ENCODE results near the gene MACROD2.

Gene MACROD2

GRCh38 chr20:15018966-15019365 is 1023.6 kb downstream of the MACROD2 start:
- no peaks in the 10 kb centered on the region for H3K27me3 ChIP-seq (ENCODE audit: insufficient read depth, insufficient read length)
- no peak overlapping the region for H3K9ac ChIP-seq (ENCODE audit: insufficient read length, low read depth)
- no peak for DNase-seq (ENCODE audit: low read depth, low spot score)
- H3K4me1 ChIP-seq (ENCODE audit: insufficient read depth, insufficient read length): no peaks in the 10 kb centered on the region
- no peaks in the 10 kb centered on the region for H3K9me3 ChIP-seq (ENCODE audit: insufficient read depth, low read length)
- no peak for TF ChIP-seq ZNF274 (IDR thresholded peaks at IDR 0.05; ENCODE audit: low read depth, low read length)
- TF ChIP-seq SUZ12 (IDR thresholded peaks at IDR 0.05; ENCODE audit: extremely low read depth, insufficient read depth, insufficient read length): no peak
- no peak for TF ChIP-seq YY1 (IDR thresholded peaks at IDR 0.05; ENCODE audit: insufficient read depth, insufficient read length)
- no peaks in the 10 kb centered on the region for H3K36me3 ChIP-seq (ENCODE audit: insufficient read depth, insufficient read length, low read length)
- H3K4me3 ChIP-seq (ENCODE audit: insufficient read length, low read depth): no peak overlapping the region

- Histone ChIP-seq H3K9ac (ENCODE audit: insufficient read length, low read depth) (no peak overlapping the region), H3K27me3 (ENCODE audit: insufficient read depth, insufficient read length) (no peaks in the 10 kb centered on the region), H3K36me3 (ENCODE audit: insufficient read depth, insufficient read length, low read length) (no peaks in the 10 kb centered on the region), H3K4me3 (ENCODE audit: insufficient read length, low read depth) (no peak overlapping the region), H3K9me3 (ENCODE audit: insufficient read depth, low read length) (no peaks in the 10 kb centered on the region), H3K4me1 (ENCODE audit: insufficient read depth, insufficient read length) (no peaks in the 10 kb centered on the region)
- TF ChIP-seq SUZ12 (IDR thresholded peaks at IDR 0.05; ENCODE audit: extremely low read depth, insufficient read depth, insufficient read length) (no peak), ZNF274 (IDR thresholded peaks at IDR 0.05; ENCODE audit: low read depth, low read length) (no peak), YY1 (IDR thresholded peaks at IDR 0.05; ENCODE audit: insufficient read depth, insufficient read length) (no peak)
- DNase-seq (ENCODE audit: low read depth, low spot score): no peak
Measured at GRCh38 chr20:15020845-15021244, 1025.5 kb downstream of the MACROD2 start.

GRCh38 chr20:15022921-15023320 is 1027.6 kb downstream of the MACROD2 start:
- Histone ChIP-seq H3K4me1 (ENCODE audit: insufficient read depth, insufficient read length) (no peaks in the 10 kb centered on the region), H3K27me3 (ENCODE audit: insufficient read depth, insufficient read length) (no peaks in the 10 kb centered on the region), H3K9ac (ENCODE audit: insufficient read length, low read depth) (no peak overlapping the region), H3K4me3 (ENCODE audit: insufficient read length, low read depth) (no peak overlapping the region), H3K9me3 (ENCODE audit: insufficient read depth, low read length) (no peaks in the 10 kb centered on the region), H3K36me3 (ENCODE audit: insufficient read depth, insufficient read length, low read length) (no peaks in the 10 kb centered on the region)
- TF ChIP-seq SUZ12 (IDR thresholded peaks at IDR 0.05; ENCODE audit: extremely low read depth, insufficient read depth, insufficient read length): no peak
- TF ChIP-seq YY1 (IDR thresholded peaks at IDR 0.05; ENCODE audit: insufficient read depth, insufficient read length): no peak
- no peak for TF ChIP-seq ZNF274 (IDR thresholded peaks at IDR 0.05; ENCODE audit: low read depth, low read length)
- DNase-seq (ENCODE audit: low read depth, low spot score): no peak

GRCh38 chr20:15026759-15027158 is 1031.4 kb downstream of the MACROD2 start:
- no peak for TF ChIP-seq ZNF274 (IDR thresholded peaks at IDR 0.05; ENCODE audit: low read depth, low read length)
- TF ChIP-seq SUZ12 (IDR thresholded peaks at IDR 0.05; ENCODE audit: extremely low read depth, insufficient read depth, insufficient read length): no peak
- no peak for TF ChIP-seq YY1 (IDR thresholded peaks at IDR 0.05; ENCODE audit: insufficient read depth, insufficient read length)
- Histone ChIP-seq H3K9me3 (ENCODE audit: insufficient read depth, low read length) (no peaks in the 10 kb centered on the region), H3K9ac (ENCODE audit: insufficient read length, low read depth) (no peak overlapping the region), H3K4me1 (ENCODE audit: insufficient read depth, insufficient read length) (no peaks in the 10 kb centered on the region), H3K36me3 (ENCODE audit: insufficient read depth, insufficient read length, low read length) (no peaks in the 10 kb centered on the region), H3K27me3 (ENCODE audit: insufficient read depth, insufficient read length) (no peaks in the 10 kb centered on the region), H3K4me3 (ENCODE audit: insufficient read length, low read depth) (no peak overlapping the region)
- no peak for DNase-seq (ENCODE audit: low read depth, low spot score)

GRCh38 chr20:15030826-15031225 is 1035.5 kb downstream of the MACROD2 start:
- DNase-seq (ENCODE audit: low read depth, low spot score): no peak
- Histone ChIP-seq H3K27me3 (ENCODE audit: insufficient read depth, insufficient read length) (no peaks in the 10 kb centered on the region), H3K9ac (ENCODE audit: insufficient read length, low read depth) (no peak overlapping the region), H3K36me3 (ENCODE audit: insufficient read depth, insufficient read length, low read length) (no peaks in the 10 kb centered on the region), H3K9me3 (ENCODE audit: insufficient read depth, low read length) (no peaks in the 10 kb centered on the region), H3K4me3 (ENCODE audit: insufficient read length, low read depth) (no peak overlapping the region), H3K4me1 (ENCODE audit: insufficient read depth, insufficient read length) (no peaks in the 10 kb centered on the region)
- TF ChIP-seq YY1 (IDR thresholded peaks at IDR 0.05; ENCODE audit: insufficient read depth, insufficient read length) (no peak), SUZ12 (IDR thresholded peaks at IDR 0.05; ENCODE audit: extremely low read depth, insufficient read depth, insufficient read length) (no peak), ZNF274 (IDR thresholded peaks at IDR 0.05; ENCODE audit: low read depth, low read length) (no peak)

- no peaks in the 10 kb centered on the region for H3K36me3 ChIP-seq (ENCODE audit: insufficient read depth, insufficient read length, low read length)
- no peak overlapping the region for H3K9ac ChIP-seq (ENCODE audit: insufficient read length, low read depth)
- H3K9me3 ChIP-seq (ENCODE audit: insufficient read depth, low read length): no peaks in the 10 kb centered on the region
- DNase-seq (ENCODE audit: low read depth, low spot score): no peak
- no peak overlapping the region for H3K4me3 ChIP-seq (ENCODE audit: insufficient read length, low read depth)
- no peaks in the 10 kb centered on the region for H3K27me3 ChIP-seq (ENCODE audit: insufficient read depth, insufficient read length)
- no peaks in the 10 kb centered on the region for H3K4me1 ChIP-seq (ENCODE audit: insufficient read depth, insufficient read length)
- TF ChIP-seq YY1 (IDR thresholded peaks at IDR 0.05; ENCODE audit: insufficient read depth, insufficient read length): no peak
- TF ChIP-seq SUZ12 (IDR thresholded peaks at IDR 0.05; ENCODE audit: extremely low read depth, insufficient read depth, insufficient read length): no peak
- TF ChIP-seq ZNF274 (IDR thresholded peaks at IDR 0.05; ENCODE audit: low read depth, low read length): no peak
Measured at GRCh38 chr20:15031546-15032351, 1036.4 kb downstream of the MACROD2 start.

- no peak for DNase-seq (ENCODE audit: low read depth, low spot score)
- Histone ChIP-seq H3K9ac (ENCODE audit: insufficient read length, low read depth) (no peak overlapping the region), H3K27me3 (ENCODE audit: insufficient read depth, insufficient read length) (no peaks in the 10 kb centered on the region), H3K9me3 (ENCODE audit: insufficient read depth, low read length) (no peaks in the 10 kb centered on the region), H3K4me1 (ENCODE audit: insufficient read depth, insufficient read length) (no peaks in the 10 kb centered on the region), H3K4me3 (ENCODE audit: insufficient read length, low read depth) (no peak overlapping the region), H3K36me3 (ENCODE audit: insufficient read depth, insufficient read length, low read length) (no peaks in the 10 kb centered on the region)
- TF ChIP-seq ZNF274 (IDR thresholded peaks at IDR 0.05; ENCODE audit: low read depth, low read length): no peak
- no peak for TF ChIP-seq YY1 (IDR thresholded peaks at IDR 0.05; ENCODE audit: insufficient read depth, insufficient read length)
- no peak for TF ChIP-seq SUZ12 (IDR thresholded peaks at IDR 0.05; ENCODE audit: extremely low read depth, insufficient read depth, insufficient read length)
Measured at GRCh38 chr20:15032352-15032622, 1037.0 kb downstream of the MACROD2 start.
